ENCODE data around the gene SRC.

GRCh38 chr20:37437676-37438075 lies 91.7 kb downstream of the SRC start:
- TF ChIP-seq CTCF (IDR thresholded peaks at IDR 0.05) (no peak), EZH2 (IDR thresholded peaks at IDR 0.05) (no peak), EZH2phosphoT487 (IDR thresholded peaks at IDR 0.05) (no peak)
